DMS 273 (cell line): ENCODE data around the gene ST6GALNAC3.
A peak's percentile ranks its signal among the peaks of the same experiment; 100 is the strongest.

Experiments
- DNase-seq: peaks from one replicate; lab custom pipeline; 2025; ENCODE audit not compliant: unreplicated experiment; lab: John Stamatoyannopoulos, UW

Gene ST6GALNAC3

DNA sequence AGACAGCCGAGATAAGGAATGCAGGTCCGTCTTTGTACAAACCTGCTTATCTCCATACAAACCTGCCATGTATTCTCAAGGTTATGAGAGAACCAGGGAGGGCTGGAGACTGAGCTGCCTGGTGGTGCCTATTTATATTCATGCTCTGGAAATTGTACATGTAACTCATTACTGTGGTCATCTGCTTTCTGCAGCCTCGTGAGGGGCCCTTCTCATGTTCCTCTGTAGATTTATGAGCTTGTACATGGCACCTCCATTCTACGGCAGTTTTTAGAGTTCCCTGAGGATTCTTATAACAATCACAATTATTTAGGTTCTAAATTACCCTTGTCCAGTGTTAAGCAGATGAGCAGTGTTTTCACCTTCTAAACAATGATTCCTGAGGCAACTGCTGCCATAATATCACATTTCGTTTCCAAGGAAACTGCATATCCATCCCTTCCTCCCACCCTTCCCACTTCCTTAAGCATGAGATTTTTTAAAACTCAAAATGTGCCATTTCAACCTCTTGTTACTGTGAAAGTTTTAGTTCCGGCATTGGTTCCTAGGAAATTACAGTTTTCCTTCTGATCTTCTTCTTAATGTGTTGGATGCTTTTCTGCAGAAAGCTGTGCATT is 112.1 kb downstream of the ST6GALNAC3 start:
- DNase-seq, result peak; percentile 10

DNA sequence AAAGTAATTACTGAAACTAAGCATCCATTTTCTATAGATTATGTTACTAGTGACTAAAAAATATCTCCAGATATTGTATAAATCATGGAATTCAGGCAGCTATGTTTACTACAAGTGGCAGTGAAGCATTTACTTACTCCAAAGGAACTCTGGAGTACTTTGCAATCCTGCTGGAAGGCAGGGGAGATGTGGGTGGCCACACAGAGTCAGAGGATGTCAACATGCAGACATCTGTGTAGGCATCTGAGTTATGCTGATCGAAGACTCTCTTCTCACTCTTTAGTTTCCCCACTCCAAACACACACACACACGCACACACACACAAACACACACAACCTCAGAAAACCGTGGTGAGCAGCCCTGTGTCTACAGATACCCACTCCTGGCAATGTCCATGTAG is 112.9 kb downstream of the ST6GALNAC3 start:
- DNase-seq, result no peak

DNA sequence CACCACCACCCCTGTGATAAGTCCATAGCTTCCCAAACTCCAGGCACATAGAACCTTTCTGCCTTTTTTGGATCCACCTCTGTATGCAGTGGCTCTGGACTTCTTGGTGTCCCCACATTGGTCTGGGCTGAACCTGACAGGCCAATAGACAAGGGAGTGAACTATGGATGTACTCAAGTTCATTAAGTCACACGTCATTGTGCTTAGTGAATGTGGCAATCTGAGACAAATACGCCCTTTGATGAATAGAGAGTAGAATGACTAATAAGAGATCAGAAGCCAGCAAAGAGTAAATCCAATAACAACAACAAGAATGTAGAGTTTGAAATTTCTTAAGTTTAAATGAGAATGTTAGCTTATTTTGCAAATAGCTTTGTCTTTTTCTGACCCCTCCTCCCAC is 114.8 kb downstream of the ST6GALNAC3 start:
- no peak for DNase-seq

DNA sequence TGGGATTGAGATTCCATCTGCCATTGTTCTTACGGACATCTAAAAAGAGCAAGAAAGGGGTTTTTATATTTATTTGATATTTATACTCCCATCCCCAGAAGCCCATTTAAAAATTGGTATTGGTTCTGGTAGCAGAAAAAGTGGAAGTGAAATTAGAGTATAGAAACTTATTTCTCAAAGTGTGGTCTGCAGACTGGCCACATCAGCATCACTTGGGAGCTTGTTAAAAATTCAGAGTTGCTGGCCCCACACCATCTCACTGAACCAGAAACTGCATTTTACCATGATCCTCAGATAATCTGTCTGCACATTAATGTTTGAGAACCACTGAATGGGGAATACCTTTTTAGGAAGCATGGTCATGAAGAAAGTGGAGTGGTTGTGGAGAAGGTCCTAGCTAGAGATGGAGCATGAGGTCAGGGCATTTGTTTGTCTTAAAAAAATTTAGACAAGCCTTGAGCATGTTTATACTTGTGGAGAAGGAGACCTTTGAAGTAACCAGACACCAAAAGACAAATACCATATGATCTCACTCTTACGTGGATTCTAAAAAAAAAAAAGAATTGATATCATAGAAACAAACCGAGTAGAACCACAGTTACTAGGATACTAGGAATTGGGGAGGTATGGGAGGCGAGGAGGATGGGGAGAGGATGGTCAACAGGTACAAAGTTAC is 116.3 kb downstream of the ST6GALNAC3 start:
- no peak for DNase-seq

DNA sequence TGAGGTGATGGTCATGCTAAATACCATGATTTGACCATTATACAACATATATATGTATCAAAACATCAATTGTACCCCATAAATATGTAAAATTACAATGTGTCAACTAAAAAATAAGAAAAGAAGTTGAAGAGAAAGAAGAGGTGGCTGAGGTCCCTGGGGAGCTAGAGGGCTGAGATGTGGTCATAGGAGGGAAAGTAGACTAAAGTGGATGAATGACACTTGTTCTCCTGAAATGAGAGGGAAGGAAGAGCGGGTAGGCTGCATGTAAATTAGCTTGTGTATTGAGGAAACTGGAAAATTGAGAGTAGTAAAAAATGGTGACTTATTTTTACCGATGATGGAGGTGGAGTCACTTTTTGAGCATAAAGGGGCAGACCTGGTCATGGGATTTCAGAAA is 117.0 kb downstream of the ST6GALNAC3 start:
- no peak for DNase-seq

DNA sequence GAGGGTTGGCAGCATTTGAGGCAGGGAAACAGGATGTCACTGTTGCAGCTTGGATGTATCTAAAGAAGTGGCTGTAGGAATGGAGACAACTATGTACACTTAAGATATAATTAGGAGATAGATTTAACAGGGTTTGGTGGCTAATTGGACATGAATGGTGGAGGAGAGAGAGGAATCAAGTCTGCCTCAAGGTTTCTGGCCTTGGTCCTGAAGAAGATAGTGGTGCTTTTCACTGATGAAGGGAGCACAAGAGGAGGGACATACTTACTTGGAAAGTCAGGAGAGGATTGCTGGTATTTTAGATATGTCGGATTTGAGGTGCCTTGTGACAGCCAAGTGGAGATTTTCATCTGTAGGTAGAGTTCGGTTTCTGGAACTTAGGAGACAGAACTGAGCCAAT is 123.9 kb downstream of the ST6GALNAC3 start:
- DNase-seq, result no peak

DNA sequence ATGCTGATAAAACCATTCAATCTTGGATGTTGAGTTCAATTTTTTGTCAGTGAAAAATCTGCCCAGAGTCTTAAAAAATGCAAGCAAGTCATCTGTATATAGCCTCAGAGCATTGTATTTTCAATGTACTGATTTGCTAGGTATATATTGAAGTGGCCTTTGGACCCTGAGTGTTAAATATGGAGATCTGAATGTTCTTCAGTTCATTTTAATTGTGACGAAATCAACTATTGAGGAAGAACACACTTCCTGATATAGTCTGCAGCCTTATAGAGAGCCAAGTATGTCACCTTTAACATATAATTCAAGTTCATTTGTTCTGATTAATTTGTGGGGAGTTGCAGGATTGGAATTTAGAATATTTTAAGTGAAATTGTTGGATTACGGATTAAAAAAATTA is 128.1 kb downstream of the ST6GALNAC3 start:
- no peak for DNase-seq

DNA sequence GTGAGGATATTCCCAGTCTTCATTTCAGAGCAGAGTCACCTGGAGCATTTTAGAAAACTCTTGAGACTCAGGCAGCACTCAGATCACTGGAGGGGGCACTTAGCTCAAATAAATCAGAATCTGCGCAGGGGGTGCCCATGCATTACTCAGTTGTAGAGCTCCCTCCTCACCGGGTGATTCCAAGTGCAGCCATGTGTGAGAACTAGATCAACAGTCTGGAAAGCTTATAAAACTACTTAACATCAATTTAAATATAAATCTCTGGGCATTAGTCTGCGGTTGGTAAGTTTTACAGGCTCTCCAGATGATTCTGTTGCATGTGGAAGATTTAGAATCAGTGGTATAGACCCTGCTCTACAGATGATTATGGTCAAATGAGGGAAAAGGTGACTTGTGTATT is 128.6 kb downstream of the ST6GALNAC3 start:
- peak; percentile 10 for DNase-seq

DNA sequence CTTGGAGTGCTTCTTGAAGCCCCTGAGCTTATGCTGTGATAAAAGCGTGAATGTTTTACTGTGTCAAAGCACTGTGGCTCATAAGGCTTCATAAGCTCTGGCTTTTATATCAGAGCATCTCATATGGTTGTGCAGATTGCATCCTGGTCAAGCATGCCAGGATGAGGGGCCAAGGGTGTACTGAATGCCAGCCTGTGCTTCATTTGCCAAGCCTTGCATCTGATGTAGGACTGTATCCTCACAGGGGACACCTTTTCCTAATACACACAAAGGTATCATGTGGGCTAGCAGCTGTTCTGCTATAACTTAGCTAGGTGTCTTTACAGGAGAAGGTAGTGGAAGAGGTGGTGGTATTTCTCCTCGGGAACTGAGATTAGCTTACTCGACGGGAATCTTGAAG is 134.7 kb downstream of the ST6GALNAC3 start:
- DNase-seq, result no peak

DNA sequence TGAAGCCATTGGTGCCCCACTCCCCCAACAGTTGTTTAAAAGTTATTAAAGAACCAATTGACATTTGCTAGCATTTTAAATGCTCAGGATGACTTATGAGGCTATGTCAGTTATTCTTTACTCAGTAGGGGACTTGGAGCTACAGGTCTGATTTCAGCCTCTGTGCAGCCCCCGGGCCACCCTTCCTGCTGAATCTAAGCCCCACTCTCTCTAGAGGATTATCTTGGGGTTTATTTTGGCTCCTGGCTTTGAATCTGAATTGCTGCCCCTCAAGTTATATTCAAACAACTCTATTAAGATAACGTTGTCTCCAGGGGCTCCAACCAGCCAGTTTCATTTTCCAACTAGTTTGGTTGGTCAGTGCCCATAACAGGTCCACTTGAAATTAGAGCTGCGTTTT is 135.1 kb downstream of the ST6GALNAC3 start:
- DNase-seq, result no peak

DNA sequence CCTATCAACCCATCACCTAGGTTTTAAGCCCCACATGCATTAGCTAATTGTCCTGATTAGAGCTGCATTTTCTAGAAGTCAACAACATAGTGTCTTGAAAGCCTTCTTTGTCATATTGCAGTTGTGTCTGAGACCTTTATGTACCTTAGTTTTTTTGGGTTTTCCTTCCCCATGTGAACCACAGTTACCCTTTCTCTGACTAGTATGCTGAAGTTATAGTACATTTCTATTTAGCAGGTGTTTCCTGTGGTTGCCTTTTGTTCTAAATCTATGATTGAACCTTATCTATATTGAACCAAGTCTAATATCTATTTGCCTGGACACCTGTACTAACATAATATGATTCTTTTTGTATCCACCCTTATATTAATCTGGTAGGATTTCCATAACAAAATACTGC is 135.6 kb downstream of the ST6GALNAC3 start:
- no peak for DNase-seq

DNA sequence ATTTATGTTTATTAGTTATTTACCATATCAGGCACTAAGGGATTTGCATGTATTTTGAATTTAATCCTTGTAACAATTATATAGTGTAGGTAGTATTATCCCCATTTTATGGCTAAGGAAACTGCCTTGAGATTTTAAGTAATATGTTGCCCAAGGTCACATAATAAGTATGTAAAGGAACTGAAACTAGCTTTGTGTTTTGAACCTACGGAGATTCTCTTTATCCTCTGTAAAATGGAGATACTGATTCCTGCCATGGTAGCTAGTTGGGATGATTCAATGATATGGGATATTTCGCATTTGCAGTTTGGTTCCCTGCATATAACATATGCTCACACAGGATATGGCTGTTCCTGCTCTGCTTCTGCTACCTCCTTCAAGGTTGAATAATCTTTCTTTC is 144.3 kb downstream of the ST6GALNAC3 start:
- no peak for DNase-seq

DNA sequence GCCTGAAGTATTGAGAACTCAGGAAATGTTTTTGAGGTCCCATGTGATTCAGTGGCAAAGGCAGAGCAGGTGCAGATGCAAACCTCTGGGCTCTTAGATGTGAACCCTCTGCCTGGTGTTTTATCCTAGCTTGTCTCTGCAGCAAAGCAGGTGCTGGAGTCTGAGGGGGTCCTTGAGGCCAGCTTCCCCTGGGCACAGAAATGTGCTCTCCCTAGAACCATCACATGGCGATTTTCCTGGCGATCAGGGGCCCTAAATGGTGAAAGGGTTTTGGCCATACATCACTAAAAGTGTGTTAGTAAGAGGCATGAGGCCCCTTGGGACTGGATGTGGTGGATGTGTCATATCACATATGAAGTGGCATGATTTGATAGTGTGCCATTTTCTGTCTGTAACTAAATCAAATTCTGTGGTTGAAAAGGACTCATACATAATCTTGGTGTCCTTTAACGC is 144.8 kb downstream of the ST6GALNAC3 start:
- DNase-seq, result no peak

DNA sequence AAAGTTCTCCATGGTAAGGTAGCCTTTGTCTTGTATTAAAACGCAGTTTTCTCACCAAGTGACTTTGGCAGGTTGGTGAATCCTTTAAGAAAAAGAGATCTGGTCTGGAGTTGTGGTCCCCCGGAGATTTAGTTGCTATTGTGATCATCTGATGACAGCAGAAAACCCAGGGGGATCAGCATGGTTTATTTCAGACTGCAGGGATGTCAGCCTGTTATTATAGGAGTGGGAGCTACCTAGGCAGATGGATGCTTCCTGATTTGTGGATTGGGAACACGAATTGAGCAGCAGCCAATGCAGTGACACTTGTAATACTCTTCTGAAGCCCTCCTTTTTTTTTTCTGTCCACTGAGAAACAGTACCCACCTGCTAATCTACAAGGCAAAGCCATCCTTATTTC is 150.2 kb downstream of the ST6GALNAC3 start:
- peak; percentile 2 for DNase-seq

DNA sequence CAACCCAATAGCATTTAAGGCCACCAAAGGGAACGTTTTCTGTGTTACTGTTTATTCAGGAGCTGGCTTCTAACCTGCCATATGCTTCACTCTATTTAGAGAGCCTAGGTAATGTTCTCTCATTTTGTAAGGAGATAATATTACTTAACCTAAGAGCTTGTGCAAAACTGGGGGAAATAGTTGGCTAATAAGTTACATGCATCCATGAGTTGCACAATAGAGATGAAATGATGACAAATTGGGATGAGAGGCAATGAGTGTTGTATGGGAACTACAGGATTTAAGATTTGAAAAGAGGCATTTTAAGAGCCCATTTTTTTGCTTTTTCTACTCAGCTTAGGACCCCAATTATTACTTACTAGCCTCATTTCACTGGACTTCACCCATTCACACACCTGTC is 151.0 kb downstream of the ST6GALNAC3 start:
- no peak for DNase-seq

DNA sequence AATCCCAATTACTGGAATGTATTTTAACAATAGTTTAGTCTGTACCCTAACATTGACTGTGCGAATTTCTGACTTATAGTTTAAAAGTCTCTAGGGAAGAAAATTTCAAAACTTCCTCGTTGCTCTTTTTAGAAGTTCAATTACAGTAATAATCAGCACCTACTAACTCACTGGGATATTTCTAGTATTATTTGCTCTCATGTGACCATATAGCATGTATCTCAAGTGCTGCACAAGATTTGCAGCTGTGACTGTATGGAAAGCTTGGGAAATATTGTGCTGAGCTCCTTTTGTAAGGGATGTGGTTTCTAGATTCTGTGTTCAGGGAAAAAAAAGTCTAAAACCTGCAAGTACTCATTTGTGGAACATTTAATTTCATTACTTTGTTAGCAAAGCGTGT is 153.1 kb downstream of the ST6GALNAC3 start:
- no peak for DNase-seq

DNA sequence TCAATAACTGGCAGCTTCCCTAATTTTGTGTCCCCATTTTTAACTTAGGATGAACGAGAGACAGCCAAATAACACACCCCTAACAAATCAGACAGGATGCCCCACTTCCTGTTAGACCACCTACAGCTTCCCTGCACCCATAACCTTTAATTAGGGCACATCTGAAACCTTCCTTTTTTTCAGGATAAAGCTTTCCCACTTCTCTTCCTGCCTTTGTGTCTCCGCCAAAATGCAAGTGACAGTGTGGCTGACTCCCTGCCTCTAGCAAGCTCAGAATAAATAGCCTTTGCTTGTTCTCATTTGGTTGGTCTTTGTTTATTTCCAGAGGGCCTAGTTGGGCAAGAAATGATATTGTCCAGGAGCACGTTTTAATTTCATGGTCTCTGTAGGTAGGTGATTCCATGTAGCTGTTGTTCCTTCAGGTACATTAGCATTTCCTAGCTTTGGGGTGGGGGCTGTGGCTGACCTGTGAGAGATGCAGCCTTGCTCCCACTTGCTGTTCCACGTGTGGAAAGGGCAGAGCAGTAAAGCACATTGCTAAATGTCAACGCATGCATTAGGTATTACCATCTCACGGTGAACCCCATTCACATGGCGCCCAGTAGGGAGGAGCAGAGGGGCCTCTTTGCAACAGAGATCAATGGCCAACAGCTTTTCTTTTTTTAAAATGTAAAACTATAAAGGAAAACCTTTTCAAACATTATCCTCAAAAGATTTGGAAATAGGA is 154.9 kb downstream of the ST6GALNAC3 start:
- no peak for DNase-seq

DNA sequence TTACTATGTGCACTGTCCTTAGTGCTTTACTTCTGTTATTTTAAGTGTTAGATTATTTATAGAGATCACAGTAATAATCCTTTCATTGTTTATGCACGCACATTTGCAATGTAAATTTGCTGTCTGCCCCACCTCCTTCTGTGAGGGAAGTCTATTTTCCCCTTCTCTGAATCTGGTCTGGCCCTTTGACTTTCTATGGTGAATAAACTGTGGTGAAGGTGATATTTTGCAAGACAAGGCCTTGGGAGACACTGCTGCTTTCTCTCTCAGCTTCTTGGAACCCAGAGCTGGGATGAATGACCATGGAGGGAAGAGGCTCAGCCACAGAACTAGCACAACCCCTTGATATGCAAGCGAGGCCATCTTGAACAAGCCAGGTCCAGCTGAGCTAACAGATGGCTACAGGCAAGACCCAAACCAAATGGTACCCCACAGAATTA is 156.3 kb downstream of the ST6GALNAC3 start:
- DNase-seq, result peak; percentile 65

DNA sequence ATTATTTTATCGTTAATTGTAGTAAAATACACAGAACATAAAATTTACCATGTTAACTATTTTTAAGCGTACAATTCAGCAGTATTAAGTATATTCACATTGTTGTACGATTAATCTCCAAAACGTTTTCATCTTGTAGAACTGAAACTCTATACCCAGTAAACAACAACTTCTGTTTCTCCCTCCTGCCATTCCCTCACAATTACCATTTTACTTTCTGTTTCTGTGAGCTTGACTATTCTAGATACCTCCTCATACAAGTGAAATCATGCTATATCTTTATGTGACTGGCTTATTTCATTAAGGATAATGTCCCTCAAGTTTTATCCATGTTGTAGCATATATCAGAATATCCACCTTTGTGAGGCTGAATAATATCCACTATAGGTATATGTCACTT is 156.8 kb downstream of the ST6GALNAC3 start:
- peak; percentile 60 for DNase-seq

DNA sequence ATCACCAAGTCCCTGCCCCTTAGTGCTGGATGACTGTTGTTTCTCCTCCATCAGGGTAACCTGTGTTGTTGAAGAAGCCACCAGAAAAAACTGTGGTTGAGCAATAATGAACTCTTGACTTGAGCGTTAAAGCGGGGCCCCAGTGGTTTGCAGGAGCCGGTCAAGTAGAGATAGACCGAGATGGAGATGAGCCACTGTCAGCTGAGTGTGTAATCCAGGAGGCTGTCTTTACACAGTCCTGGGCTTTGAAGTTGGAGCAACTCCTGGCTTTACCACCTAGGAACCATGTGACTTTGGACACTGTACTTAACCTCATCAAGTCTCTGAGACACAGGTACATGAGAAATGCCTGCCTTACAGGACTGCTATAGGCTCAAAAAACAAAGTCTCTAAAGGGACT is 158.1 kb downstream of the ST6GALNAC3 start:
- DNase-seq, result no peak

DNA sequence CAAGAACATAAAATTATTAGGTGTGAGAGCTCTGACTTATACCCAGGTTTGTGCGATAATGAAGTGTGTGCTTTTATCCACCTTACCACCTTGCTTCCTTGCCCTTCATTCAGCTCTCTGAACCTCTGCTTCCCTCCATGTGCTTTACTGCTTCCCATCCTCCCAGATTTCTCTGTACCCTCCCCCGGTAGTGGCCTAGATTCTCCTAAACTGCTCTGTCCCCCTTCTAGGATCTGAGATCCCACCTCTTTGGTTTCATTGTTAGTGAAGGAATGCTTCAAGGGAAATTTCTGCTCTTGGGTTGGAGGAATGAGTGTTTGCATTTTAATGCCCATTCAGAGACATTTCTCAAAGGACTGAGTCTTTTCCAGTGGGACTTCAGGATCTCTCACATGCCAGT is 159.5 kb downstream of the ST6GALNAC3 start:
- no peak for DNase-seq

DNA sequence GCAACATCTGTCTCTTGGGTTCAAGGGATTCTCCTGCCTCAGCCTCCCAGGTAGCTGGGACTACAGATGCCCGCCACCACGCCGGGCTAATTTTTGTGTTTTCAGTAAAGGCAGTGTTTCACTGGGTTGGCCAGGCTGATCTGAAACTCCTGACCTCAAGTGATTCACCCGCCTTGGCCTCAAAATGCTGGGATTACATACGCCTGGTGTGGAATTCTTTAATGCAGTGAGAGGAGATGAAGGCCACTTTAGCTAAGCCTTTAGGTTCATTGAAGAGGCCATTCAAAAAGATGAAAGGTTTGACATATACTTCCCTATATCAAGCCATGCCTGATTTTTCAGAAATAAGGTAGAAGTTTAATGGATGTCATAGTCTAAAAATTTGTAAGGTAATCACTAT is 162.7 kb downstream of the ST6GALNAC3 start:
- DNase-seq, result no peak
